Rectal smooth muscle tissue (tissue), 1 donor: Measurements from ENCODE around the gene CFDP1.

Experiments
- H3K27ac ChIP-seq: one replicate; pipeline ENCODE4 v1.7.0; 2013; ENCODE audit warnings: low read depth, low read length, inconsistent platforms
- H3K27me3 ChIP-seq: one replicate; pipeline ENCODE4 v1.7.0; 2013; ENCODE audit warnings: low read length; ENCODE audit not compliant: control insufficient read depth, insufficient read depth
- H3K36me3 ChIP-seq: one replicate; pipeline ENCODE4 v1.7.0; 2013; ENCODE audit warnings: low read length; ENCODE audit not compliant: control insufficient read depth, insufficient read depth
- H3K4me1 ChIP-seq: one replicate; pipeline ENCODE4 v1.7.0; 2013; ENCODE audit warnings: low read length; ENCODE audit not compliant: control insufficient read depth, insufficient read depth
- H3K4me3 ChIP-seq: one replicate; pipeline ENCODE4 v1.7.0; 2013; ENCODE audit warnings: low read length
- H3K9ac ChIP-seq: one replicate; pipeline ENCODE4 v1.7.0; 2013; ENCODE audit warnings: low read length

Gene CFDP1

GRCh38 chr16:75432828-75433731 is at the start of gene CFDP1:
CFDP1 (minus strand) TSS chr16:75433503; CDS start chr16:75433352, 151 bp downstream.
- Histone ChIP-seq H3K9ac (peak within 1 kb of the TSS; percentile 83), H3K36me3 (no peaks in the 10 kb centered on the region), H3K4me3 (peak within 1 kb of the TSS; percentile 94), H3K27me3 (no peaks in the 10 kb centered on the region), H3K4me1 (no peaks in the 10 kb centered on the region), H3K27ac (peak within 1 kb of the TSS; percentile 98)

- no peak overlapping the region for H3K27ac ChIP-seq
- H3K4me3 ChIP-seq: no peak overlapping the region
- H3K27me3 ChIP-seq: no peaks in the 10 kb centered on the region
- H3K9ac ChIP-seq: no peak overlapping the region
- H3K4me1 ChIP-seq: no peaks in the 10 kb centered on the region
- no peaks in the 10 kb centered on the region for H3K36me3 ChIP-seq
Measured at GRCh38 chr16:75482434-75483205, 49.3 kb upstream of the CFDP1 start.

DNA sequence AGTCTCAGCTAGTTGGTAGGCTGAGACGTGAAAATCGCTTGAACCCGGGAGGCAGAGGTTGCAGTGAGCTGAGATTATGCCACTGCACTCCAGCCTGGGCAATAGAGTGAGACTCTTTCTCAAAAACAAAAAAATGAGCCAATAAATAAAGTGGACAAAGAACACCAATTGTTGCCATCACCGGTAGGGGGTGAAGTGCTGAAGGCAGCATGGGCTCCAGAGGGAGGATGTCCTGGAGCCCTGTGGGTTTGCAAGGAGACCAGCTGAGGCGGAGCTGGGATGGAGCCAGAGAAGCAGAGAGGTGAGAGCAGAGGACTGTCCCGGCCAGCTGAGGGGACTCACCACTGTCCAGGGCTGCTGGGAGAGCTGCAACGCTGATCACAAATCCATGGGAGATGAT is 48.2 kb upstream of the CFDP1 start:
- no peak overlapping the region for H3K27ac ChIP-seq
- no peak overlapping the region for H3K4me3 ChIP-seq
- H3K36me3 ChIP-seq: no peaks in the 10 kb centered on the region
- H3K9ac ChIP-seq: no peak overlapping the region
- H3K27me3 ChIP-seq: no peaks in the 10 kb centered on the region
- H3K4me1 ChIP-seq: no peaks in the 10 kb centered on the region

DNA sequence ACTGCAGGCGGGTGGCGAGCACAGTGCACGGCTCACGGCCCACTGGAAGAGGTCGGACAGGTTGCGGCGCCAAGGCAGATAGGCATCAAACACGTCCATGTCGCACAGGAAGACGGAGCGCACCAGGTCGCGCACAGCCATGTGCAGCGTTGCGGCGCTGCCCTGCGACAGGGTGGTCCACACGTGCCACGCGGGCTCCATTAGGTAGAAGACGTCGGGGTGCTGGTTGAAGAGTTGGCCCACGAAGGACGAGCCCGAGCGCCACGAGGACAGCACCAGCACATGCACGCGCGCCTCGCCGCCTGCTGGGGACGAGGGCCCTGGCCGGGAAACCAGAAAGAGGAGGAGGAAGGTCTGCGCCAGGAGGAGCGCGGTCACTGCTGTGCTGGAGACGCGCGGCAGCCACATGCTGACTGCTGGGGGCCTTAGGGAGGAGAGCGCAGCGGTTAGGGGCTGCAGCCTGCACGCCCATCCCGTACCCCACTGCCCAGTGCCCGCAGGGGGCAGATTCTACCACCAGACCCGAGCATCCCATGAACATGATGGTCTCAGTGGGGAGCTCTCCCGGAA is 46.2 kb upstream of the CFDP1 start:
- Histone ChIP-seq H3K27me3 (no peaks in the 10 kb centered on the region), H3K36me3 (no peaks in the 10 kb centered on the region), H3K9ac (no peak overlapping the region), H3K4me1 (no peaks in the 10 kb centered on the region), H3K27ac (no peak overlapping the region), H3K4me3 (no peak overlapping the region)

GRCh38 chr16:75478480-75479345 is 45.4 kb upstream of the CFDP1 start:
- no peaks in the 10 kb centered on the region for H3K27me3 ChIP-seq
- H3K9ac ChIP-seq: no peak overlapping the region
- no peaks in the 10 kb centered on the region for H3K36me3 ChIP-seq
- no peak overlapping the region for H3K4me3 ChIP-seq
- H3K27ac ChIP-seq: no peak overlapping the region
- H3K4me1 ChIP-seq: no peaks in the 10 kb centered on the region

GRCh38 chr16:75477680-75478473 is 44.6 kb upstream of the CFDP1 start:
- H3K4me1 ChIP-seq: no peaks in the 10 kb centered on the region
- no peak overlapping the region for H3K27ac ChIP-seq
- H3K27me3 ChIP-seq: no peaks in the 10 kb centered on the region
- H3K9ac ChIP-seq: no peak overlapping the region
- H3K36me3 ChIP-seq: no peaks in the 10 kb centered on the region
- no peak overlapping the region for H3K4me3 ChIP-seq

GRCh38 chr16:75476817-75477216 is 43.5 kb upstream of the CFDP1 start:
- no peaks in the 10 kb centered on the region for H3K27me3 ChIP-seq
- H3K9ac ChIP-seq: no peak overlapping the region
- H3K4me3 ChIP-seq: no peak overlapping the region
- H3K27ac ChIP-seq: no peak overlapping the region
- no peaks in the 10 kb centered on the region for H3K4me1 ChIP-seq
- H3K36me3 ChIP-seq: no peaks in the 10 kb centered on the region

GRCh38 chr16:75475420-75475847 is 42.1 kb upstream of the CFDP1 start:
- H3K4me3 ChIP-seq: no peak overlapping the region
- H3K27me3 ChIP-seq: no peaks in the 10 kb centered on the region
- no peak overlapping the region for H3K27ac ChIP-seq
- H3K4me1 ChIP-seq: no peaks in the 10 kb centered on the region
- no peak overlapping the region for H3K9ac ChIP-seq
- no peaks in the 10 kb centered on the region for H3K36me3 ChIP-seq

DNA sequence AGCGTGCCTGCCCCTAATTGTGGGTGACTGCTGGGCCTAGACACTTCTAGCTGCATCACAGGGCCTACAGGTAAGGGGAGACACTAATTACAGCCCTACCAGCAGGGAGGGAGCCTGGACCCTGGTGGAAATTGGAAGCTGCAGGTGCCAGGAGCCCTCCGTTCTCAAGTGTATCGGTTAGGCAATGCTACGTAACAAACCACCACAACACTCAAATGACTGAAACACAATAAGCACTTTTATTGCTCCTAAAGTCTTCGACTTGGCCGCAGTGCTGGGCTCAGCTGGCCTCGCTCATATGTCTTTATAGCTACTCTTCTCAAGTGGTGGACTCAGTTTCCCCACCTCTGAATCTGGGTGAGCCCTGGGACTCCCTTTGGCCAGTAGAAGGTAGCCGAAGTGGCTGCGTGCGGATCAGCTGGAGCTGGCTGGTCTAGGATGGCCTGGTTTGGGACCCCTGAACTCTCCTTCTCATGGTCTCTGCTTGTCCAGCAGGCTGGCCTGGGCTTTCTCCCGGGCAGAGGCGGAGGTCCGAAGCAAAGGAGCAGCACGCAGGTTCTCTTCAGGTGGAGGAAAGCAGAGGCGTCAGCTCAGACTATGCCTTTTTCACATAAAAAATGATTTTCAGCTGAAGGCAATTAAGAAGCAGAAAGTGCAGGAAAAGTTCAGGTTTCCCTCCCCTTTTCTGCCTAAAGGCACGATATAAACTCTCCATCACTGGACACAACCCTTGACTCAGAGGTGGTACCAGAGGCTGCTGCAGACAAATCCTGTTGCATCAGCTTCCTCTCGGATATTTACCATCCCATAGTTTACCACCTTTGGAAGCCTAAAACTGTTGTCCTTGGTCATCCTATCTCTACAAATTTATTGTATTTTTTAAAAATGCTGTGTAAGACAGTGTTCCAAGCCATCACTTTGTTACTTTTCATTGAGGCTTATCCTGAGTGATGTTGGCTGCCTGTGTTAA is 39.9 kb upstream of the CFDP1 start:
- Histone ChIP-seq H3K9ac (no peak overlapping the region), H3K4me1 (no peaks in the 10 kb centered on the region), H3K36me3 (no peaks in the 10 kb centered on the region), H3K27ac (no peak overlapping the region), H3K27me3 (no peaks in the 10 kb centered on the region), H3K4me3 (no peak overlapping the region)

- Histone ChIP-seq H3K4me3 (no peak overlapping the region), H3K27ac (no peak overlapping the region), H3K27me3 (no peaks in the 10 kb centered on the region), H3K36me3 (no peaks in the 10 kb centered on the region), H3K4me1 (no peaks in the 10 kb centered on the region), H3K9ac (no peak overlapping the region)
Measured at GRCh38 chr16:75471723-75472633, 38.7 kb upstream of the CFDP1 start.
